Skeletal muscle satellite cell (primary cell): Measurements from ENCODE around the gene ASB11.

ENCODE experiments used
- H3K27me3 ChIP-seq: 2 replicates; pipeline ENCODE4 v1.7.0; 2013; ENCODE audit warnings: low read length; ENCODE audit not compliant: control insufficient read depth, insufficient read depth
- H3K36me3 ChIP-seq: 2 replicates; pipeline ENCODE4 v1.7.0; 2013; ENCODE audit warnings: mild to moderate bottlenecking, control low read depth, low read length; ENCODE audit not compliant: insufficient read depth
- H3K4me1 ChIP-seq: 2 replicates; pipeline ENCODE4 v1.7.0; 2013; ENCODE audit warnings: low read length; ENCODE audit not compliant: control insufficient read depth, insufficient read depth
- H3K4me2 ChIP-seq: 2 replicates; pipeline ENCODE4 v1.7.0; 2013; ENCODE audit warnings: mild to moderate bottlenecking, low read length
- H3K4me3 ChIP-seq: 2 replicates; pipeline ENCODE4 v1.7.0; 2013; ENCODE audit warnings: low read length
- H3K9ac ChIP-seq: 2 replicates; pipeline ENCODE4 v1.7.0; 2013; ENCODE audit warnings: mild to moderate bottlenecking, low read depth, low read length, moderate library complexity
- H3K9me3 ChIP-seq: replicated peaks from 2 replicates; pipeline ENCODE4 v1.7.0; 2013; ENCODE audit warnings: mild to moderate bottlenecking, control low read depth, low read length

Gene ASB11

GRCh38 chrX:15335135-15336022 is 19.9 kb upstream of the ASB11 start, which contains the start of gene PIGA:
PIGA (minus strand) TSS chrX:15335523; CDS start chrX:15331930, 3,593 bp downstream.
- Histone ChIP-seq H3K9ac (peak within 1 kb of the TSS; percentile 81), H3K36me3 (peaks cover 3% of the 10 kb centered on the region), H3K4me1 (no peaks in the 10 kb centered on the region), H3K4me3 (peak within 1 kb of the TSS; percentile 76), H3K9me3 (no peaks in the 10 kb centered on the region), H3K4me2 (peak within 1 kb of the TSS; percentile 84), H3K27me3 (peaks cover 11% of the 10 kb centered on the region)

- peaks cover 3% of the 10 kb centered on the region for H3K36me3 ChIP-seq
- H3K4me2 ChIP-seq: peak overlapping the region; percentile 83
- no peaks in the 10 kb centered on the region for H3K9me3 ChIP-seq
- no peaks in the 10 kb centered on the region for H3K4me1 ChIP-seq
- peak overlapping the region; percentile 81 for H3K9ac ChIP-seq
- peak overlapping the region; percentile 76 for H3K4me3 ChIP-seq
- H3K27me3 ChIP-seq: peaks cover 3% of the 10 kb centered on the region
Observed at GRCh38 chrX:15334561-15334960, 19.1 kb upstream of the ASB11 start.

- Histone ChIP-seq H3K27me3 (no peaks in the 10 kb centered on the region), H3K36me3 (peaks cover 7% of the 10 kb centered on the region), H3K4me2 (no peak overlapping the region), H3K4me1 (no peaks in the 10 kb centered on the region), H3K9ac (no peak overlapping the region), H3K9me3 (no peaks in the 10 kb centered on the region), H3K4me3 (no peak overlapping the region)
Observed at GRCh38 chrX:15328821-15329220, 13.4 kb upstream of the ASB11 start.

- Histone ChIP-seq H3K4me3 (no peak overlapping the region), H3K4me1 (no peaks in the 10 kb centered on the region), H3K27me3 (no peaks in the 10 kb centered on the region), H3K9me3 (no peaks in the 10 kb centered on the region), H3K9ac (no peak overlapping the region), H3K4me2 (no peak overlapping the region), H3K36me3 (peaks cover 10% of the 10 kb centered on the region)
Observed at GRCh38 chrX:15328131-15328530, 12.7 kb upstream of the ASB11 start.

- H3K36me3 ChIP-seq: peaks cover 5% of the 10 kb centered on the region
- H3K4me1 ChIP-seq: no peaks in the 10 kb centered on the region
- no peak overlapping the region for H3K4me3 ChIP-seq
- H3K27me3 ChIP-seq: no peaks in the 10 kb centered on the region
- no peaks in the 10 kb centered on the region for H3K9me3 ChIP-seq
- no peak overlapping the region for H3K9ac ChIP-seq
- H3K4me2 ChIP-seq: no peak overlapping the region
Observed at GRCh38 chrX:15322472-15322871, 7.0 kb upstream of the ASB11 start.

- H3K9me3 ChIP-seq: no peaks in the 10 kb centered on the region
- no peak overlapping the region for H3K4me2 ChIP-seq
- no peak overlapping the region for H3K9ac ChIP-seq
- peaks cover 5% of the 10 kb centered on the region for H3K36me3 ChIP-seq
- no peak overlapping the region for H3K4me3 ChIP-seq
- H3K27me3 ChIP-seq: no peaks in the 10 kb centered on the region
- H3K4me1 ChIP-seq: no peaks in the 10 kb centered on the region
Observed at GRCh38 chrX:15322072-15322471, 6.6 kb upstream of the ASB11 start.

GRCh38 chrX:15321447-15321846 is 6.0 kb upstream of the ASB11 start:
- H3K4me1 ChIP-seq: no peaks in the 10 kb centered on the region
- H3K9ac ChIP-seq: no peak overlapping the region
- H3K4me2 ChIP-seq: no peak overlapping the region
- peaks cover 5% of the 10 kb centered on the region for H3K36me3 ChIP-seq
- no peaks in the 10 kb centered on the region for H3K9me3 ChIP-seq
- H3K27me3 ChIP-seq: no peaks in the 10 kb centered on the region
- H3K4me3 ChIP-seq: no peak overlapping the region

- Histone ChIP-seq H3K4me2 (no peak overlapping the region), H3K4me1 (no peaks in the 10 kb centered on the region), H3K9ac (no peak overlapping the region), H3K4me3 (no peak overlapping the region), H3K9me3 (no peaks in the 10 kb centered on the region), H3K27me3 (no peaks in the 10 kb centered on the region), H3K36me3 (peaks cover 5% of the 10 kb centered on the region)
Observed at GRCh38 chrX:15320297-15320696, 4.9 kb upstream of the ASB11 start.

- H3K4me3 ChIP-seq: no peak overlapping the region
- no peaks in the 10 kb centered on the region for H3K9me3 ChIP-seq
- no peaks in the 10 kb centered on the region for H3K27me3 ChIP-seq
- H3K4me1 ChIP-seq: no peaks in the 10 kb centered on the region
- H3K36me3 ChIP-seq: peaks cover 5% of the 10 kb centered on the region
- no peak overlapping the region for H3K9ac ChIP-seq
- H3K4me2 ChIP-seq: no peak overlapping the region
Observed at GRCh38 chrX:15319075-15319474, 3.6 kb upstream of the ASB11 start.

GRCh38 chrX:15314472-15314871 is 968 bp downstream of the ASB11 start:
- Histone ChIP-seq H3K27me3 (peaks cover 3% of the 10 kb centered on the region), H3K4me3 (no peak overlapping the region), H3K36me3 (no peaks in the 10 kb centered on the region), H3K4me2 (no peak overlapping the region), H3K4me1 (no peaks in the 10 kb centered on the region), H3K9ac (no peak overlapping the region), H3K9me3 (no peaks in the 10 kb centered on the region)

- no peak overlapping the region for H3K4me2 ChIP-seq
- H3K4me1 ChIP-seq: no peaks in the 10 kb centered on the region
- H3K36me3 ChIP-seq: no peaks in the 10 kb centered on the region
- no peaks in the 10 kb centered on the region for H3K9me3 ChIP-seq
- no peak overlapping the region for H3K9ac ChIP-seq
- peaks cover 3% of the 10 kb centered on the region for H3K27me3 ChIP-seq
- no peak overlapping the region for H3K4me3 ChIP-seq
Observed at GRCh38 chrX:15311119-15311518, 4.3 kb downstream of the ASB11 start.

GRCh38 chrX:15310117-15310516 is 5.3 kb downstream of the ASB11 start:
- no peaks in the 10 kb centered on the region for H3K4me1 ChIP-seq

More at GRCh38 chrX:15310117-15310516, 5.3 kb downstream of the ASB11 start:
- no peak overlapping the region for H3K9ac ChIP-seq
- peaks cover 3% of the 10 kb centered on the region for H3K27me3 ChIP-seq
- H3K4me2 ChIP-seq: no peak overlapping the region
- H3K36me3 ChIP-seq: no peaks in the 10 kb centered on the region
- no peaks in the 10 kb centered on the region for H3K9me3 ChIP-seq
- H3K4me3 ChIP-seq: no peak overlapping the region
